Tibial nerve (tissue), 4 donors: ENCODE data around the gene MED9. TPM values are rescaled to one million over a fixed set of nuclear protein-coding genes. Genes with fewer than 3 reads are reported as not detected.

Experiments used
- DNase-seq, 2 donors: peaks; one replicate each; pipeline ENCODE4 v3.0.0-alpha.2; 2019; ENCODE audit warnings: low spot score in 2 of 2
- H3K27ac ChIP-seq, 4 donors: fragments of 200-600 bp; sonication (generic) in 3 of 4; one replicate each; pipeline ENCODE4 v1.5.1; 2017 to 2019; ENCODE audit warnings: mild to moderate bottlenecking in 1 of 4
- H3K27me3 ChIP-seq, 2 donors: fragments of 200-600 bp; sonication (generic) in 1 of 2; one replicate each; pipeline versions ENCODE4 v1.5.1 to v1.6.0; 2017 to 2019
- H3K36me3 ChIP-seq, 3 donors: fragments of 200-600 bp; sonication (generic); one replicate each; pipeline ENCODE4 v1.5.1; 2018 to 2019
- H3K4me1 ChIP-seq, 4 donors: fragments of 200-600 bp; sonication (generic) in 3 of 4; one replicate each; pipeline ENCODE4 v1.5.1; 2017 to 2019
- H3K4me3 ChIP-seq, 4 donors: fragments of 200-600 bp; sonication (generic) in 3 of 4; one replicate each; pipeline ENCODE4 v1.5.1; 2017 to 2019; ENCODE audit warnings: mild to moderate bottlenecking in 1 of 4, moderate library complexity in 1 of 4
- H3K9me3 ChIP-seq, 4 donors: fragments of 200-600 bp; sonication (generic) in 3 of 4; one replicate each; pipeline ENCODE4 v1.5.1; 2017 to 2019
- CTCF ChIP-seq, 5 experiments: fragments of 200-600 bp in 3 of 5; fragments of 450-650 bp in 2 of 5; sonication (generic) in 3 of 5; IDR thresholded peaks; one replicate each; pipeline ENCODE4 v1.5.1; 2016 to 2019; ENCODE audit warnings: antibody characterized with exemption in 5 of 5, mild to moderate bottlenecking in 3 of 5, moderate library complexity in 2 of 5
- EP300 ChIP-seq, 2 donors: sonication (generic); formaldehyde crosslinking; IDR thresholded peaks; one replicate each; pipeline ENCODE4 v1.6.1; 2017; ENCODE audit warnings: antibody characterized with exemption in 2 of 2, mild to moderate bottlenecking in 1 of 2
- POLR2A ChIP-seq, 2 donors: fragments of 450-650 bp; IDR thresholded peaks; one replicate each; pipeline ENCODE4 v1.6.1; 2017; ENCODE audit warnings: antibody characterized with exemption in 2 of 2, mild to moderate bottlenecking in 2 of 2, moderate library complexity in 2 of 2
- WGBS, 2 donors: methylation state at CpG; one replicate each; pipeline ENCODE4 v1.1.5; 2018; 5-methylcytosine and 5-hydroxymethylcytosine counted together
- total RNA-seq, 4 donors: library from RNA; depleted of rRNA; stranded (reverse); fragments of >200 nt; gene quantifications; one replicate each; pipeline ENCODE4 v1.1.0, GENCODE V29; 2016

MED9 gene
- total RNA-seq, 4 donors from 2014 or later, result 8.0 to 17.5 (median 13.6) TPM

GRCh38 chr17:17508646-17509591 is 32.1 kb downstream of the MED9 start:
- Histone ChIP-seq H3K9me3 (no peaks in the 10 kb centered on the region), H3K36me3 (peaks cover 0 to 32% (median 0%) of the 10 kb centered on the region in 3 donors), H3K4me1 (peaks cover 0 to 9% (median 0%) of the 10 kb centered on the region in 4 donors), H3K27ac (no peak overlapping the region), H3K27me3 (no peaks in the 10 kb centered on the region), H3K4me3 (no peak overlapping the region)
- WGBS, 2 donors, result 88 to 92% methylated on average over 32 to 33 of the region's 33 CpGs
- no peak for DNase-seq
- TF ChIP-seq CTCF (IDR thresholded peaks at IDR 0.05) (no peak), POLR2A (IDR thresholded peaks at IDR 0.05) (no peak)

- Histone ChIP-seq H3K4me1 (peaks cover 0 to 13% (median 0%) of the 10 kb centered on the region in 4 donors), H3K9me3 (no peaks in the 10 kb centered on the region), H3K4me3 (no peak overlapping the region), H3K27ac (no peak overlapping the region), H3K27me3 (no peaks in the 10 kb centered on the region), H3K36me3 (peaks cover 0 to 32% (median 0%) of the 10 kb centered on the region in 3 donors)
- TF ChIP-seq POLR2A (IDR thresholded peaks at IDR 0.05) (no peak), EP300 (IDR thresholded peaks at IDR 0.05) (no peak), CTCF (IDR thresholded peaks at IDR 0.05) (no peak)
- 90 to 92% methylated on average over 21 of the region's 21 CpGs for WGBS, 2 donors
- DNase-seq, result no peak
Measured at GRCh38 chr17:17509601-17510425, 33.0 kb downstream of the MED9 start.

DNA sequence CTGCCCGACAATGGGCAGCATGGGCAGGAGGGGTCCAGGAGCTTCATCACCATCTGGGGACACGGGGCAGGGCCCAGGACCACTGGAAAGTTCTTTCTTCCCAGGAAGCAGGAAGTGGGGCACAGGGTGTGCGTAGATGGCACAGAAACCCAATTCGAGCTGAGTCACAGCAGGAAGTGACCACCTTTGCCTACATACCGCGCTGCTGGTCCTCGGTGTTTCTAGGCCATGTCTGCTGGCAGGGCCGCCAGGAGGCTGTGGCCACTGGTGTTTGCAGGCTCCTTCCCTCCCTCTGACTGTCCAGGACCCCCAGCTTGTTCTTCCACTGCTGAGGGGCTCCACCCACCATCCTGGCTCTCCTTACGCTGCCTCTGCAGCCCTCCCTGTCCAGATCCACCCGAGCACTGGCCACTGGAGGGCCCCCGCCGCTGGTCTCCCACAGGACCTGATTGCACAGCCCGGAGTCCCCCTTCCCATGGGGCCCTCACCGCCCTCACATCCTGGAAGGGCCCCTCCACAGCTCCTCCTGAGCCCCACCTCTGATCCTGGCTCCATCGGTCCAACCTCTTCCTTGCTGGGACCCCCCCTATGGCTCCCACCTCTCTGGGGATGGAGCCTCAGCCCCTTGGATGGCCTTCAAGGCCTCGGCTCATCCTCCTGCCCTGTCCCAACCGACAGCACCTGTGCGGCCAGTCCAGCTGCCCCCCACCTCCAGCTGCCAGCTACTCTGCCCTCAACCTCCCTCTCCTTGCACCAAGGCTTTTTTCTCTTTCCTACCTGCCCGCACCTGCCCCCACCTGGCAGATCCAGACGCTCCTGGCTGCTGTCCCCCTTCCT is 33.9 kb downstream of the MED9 start:
- 86 to 87% methylated on average over 20 of the region's 20 CpGs for whole genome bisulfite sequencing, 2 donors
- H3K9me3 ChIP-seq, result no peaks in the 10 kb centered on the region
- H3K27me3 ChIP-seq, result no peaks in the 10 kb centered on the region
- DNase-seq, result no peak
- peaks cover 0 to 29% (median 0%) of the 10 kb centered on the region in 3 donors for H3K36me3 ChIP-seq
- no peak for TF ChIP-seq CTCF (IDR thresholded peaks at IDR 0.05)
- TF ChIP-seq POLR2A (IDR thresholded peaks at IDR 0.05), result no peak
- no peak for TF ChIP-seq EP300 (IDR thresholded peaks at IDR 0.05)
- H3K27ac ChIP-seq, result no peak overlapping the region
- H3K4me1 ChIP-seq, result peaks cover 0 to 21% (median 0%) of the 10 kb centered on the region in 4 donors
- H3K4me3 ChIP-seq, result no peak overlapping the region

- peaks cover 0 to 28% (median 0%) of the 10 kb centered on the region in 4 donors for H3K4me1 ChIP-seq
- no peak overlapping the region for H3K27ac ChIP-seq
- H3K36me3 ChIP-seq, result peaks cover 0 to 25% (median 0%) of the 10 kb centered on the region in 3 donors
- H3K4me3 ChIP-seq, result no peak overlapping the region
- H3K9me3 ChIP-seq, result no peaks in the 10 kb centered on the region
- TF ChIP-seq CTCF (IDR thresholded peaks at IDR 0.05) (no peak), EP300 (IDR thresholded peaks at IDR 0.05) (no peak), POLR2A (IDR thresholded peaks at IDR 0.05) (no peak)
- H3K27me3 ChIP-seq, result no peaks in the 10 kb centered on the region
- WGBS, 2 donors, result 76 to 80% methylated on average over 5 to 12 of the region's 12 CpGs
- DNase-seq, result no peak
Measured at GRCh38 chr17:17511293-17511741, 34.5 kb downstream of the MED9 start.
